ENCODE results near the gene MATK.
"Not testable (repeated sequence)": the region's sequence is repeated elsewhere in the genome, so short reads cannot be mapped to it uniquely, and the experiment has no call there.

The MATK gene

GRCh38 chr19:3770136-3770999 is 15.8 kb downstream of the MATK start:
- DNase-seq = no peak

GRCh38 chr19:3769494-3769893 is 16.7 kb downstream of the MATK start:
- DNase-seq = no peak

GRCh38 chr19:3768748-3769099 is 17.5 kb downstream of the MATK start:
- no peak for DNase-seq

- DNase-seq = no peak
These were observed 18.0 kb downstream of the MATK start for GRCh38 chr19:3768015-3768747.

GRCh38 chr19:3767050-3767449 is 19.1 kb downstream of the MATK start:
- no peak for DNase-seq

GRCh38 chr19:3766520-3766919 is 19.7 kb downstream of the MATK start:
- peak in 1 of 2 experiments; percentile 14 for DNase-seq

GRCh38 chr19:3765757-3766156 is 20.4 kb downstream of the MATK start:
- DNase-seq = not testable (repeated sequence)

GRCh38 chr19:3765121-3765520 is 21.1 kb downstream of the MATK start:
- no peak for DNase-seq

GRCh38 chr19:3762501-3763459 is 23.4 kb downstream of the MATK start, which contains the start of gene MRPL54:
Gene MRPL54 (plus strand): TSS chr19:3762682. CDS start chr19:3762701, 19 bp downstream.
- peak; percentile 98 for DNase-seq

GRCh38 chr19:3762130-3762473 is 24.1 kb downstream of the MATK start:
- DNase-seq = no peak

- DNase-seq = peak; percentile 83 to 84
These were observed 24.6 kb downstream of the MATK start, which contains the start of gene APBA3 for GRCh38 chr19:3761382-3762129. Gene APBA3 (minus strand): TSS chr19:3761692. CDS start chr19:3760264, 1,428 bp downstream.

GRCh38 chr19:3760871-3761361 is 25.3 kb downstream of the MATK start:
- no peak for DNase-seq

GRCh38 chr19:3759482-3760254 is 26.5 kb downstream of the MATK start:
- no peak for DNase-seq

GRCh38 chr19:3758297-3758696 is 27.9 kb downstream of the MATK start:
- not testable (repeated sequence) for DNase-seq

GRCh38 chr19:3757705-3758104 is 28.5 kb downstream of the MATK start:
- not testable (repeated sequence) for DNase-seq

- DNase-seq = no peak
These were observed 32.4 kb downstream of the MATK start for GRCh38 chr19:3753631-3754410.

GRCh38 chr19:3752492-3752891 is 33.7 kb downstream of the MATK start:
- no peak for DNase-seq

GRCh38 chr19:3751236-3751635 is 34.9 kb downstream of the MATK start:
- no peak for DNase-seq

- DNase-seq = no peak
These were observed 36.0 kb downstream of the MATK start for GRCh38 chr19:3750211-3750610.

- no peak for DNase-seq
These were observed 37.2 kb downstream of the MATK start for GRCh38 chr19:3748965-3749364.

Measured in Kasumi-1 (cell line).